Left lung (tissue), 10 donors: ENCODE data around the gene ARRB2. TPM values are rescaled to one million over a fixed set of nuclear protein-coding genes. Genes with fewer than 3 reads are reported as not detected.
A peak's percentile ranks its signal among the peaks of the same experiment; 100 is the strongest.

Experiments used
- ATAC-seq: fragments of 200-7000 bp; cut with Tn5 transposase; one replicate; pipeline ENCODE4 v1.9.1; 2020; ENCODE audit warnings: moderate library complexity
- DNase-seq, 4 donors: peaks; one replicate each; pipeline ENCODE4 v3.0.0-alpha.2; 2013 to 2020
- H3K27ac ChIP-seq, 2 donors: fragments of 200-600 bp; sonication (generic) in 1 of 2; one replicate each; pipeline versions ENCODE4 v1.5.0 to v1.8.0; 2020 to 2021
- H3K27me3 ChIP-seq, 2 donors: fragments of 200-600 bp; sonication (generic) in 1 of 2; one replicate each; pipeline versions ENCODE4 v1.5.0 to v1.8.0; 2020 to 2021
- H3K36me3 ChIP-seq, 2 donors: fragments of 200-600 bp; sonication (generic) in 1 of 2; one replicate each; pipeline versions ENCODE4 v1.5.0 to v1.8.0; 2020 to 2021
- H3K4me1 ChIP-seq, 2 donors: fragments of 200-600 bp; one replicate each; pipeline ENCODE4 v1.8.0; 2021
- H3K4me3 ChIP-seq, 2 donors: fragments of 200-600 bp; sonication (generic) in 1 of 2; one replicate each; pipeline versions ENCODE4 v1.5.0 to v1.8.0; 2020 to 2021; ENCODE audit warnings: mild to moderate bottlenecking in 1 of 2
- H3K9me3 ChIP-seq, 2 donors: fragments of 200-600 bp; sonication (generic) in 1 of 2; one replicate each; pipeline versions ENCODE4 v1.5.0 to v1.8.0; 2020 to 2021
- CTCF ChIP-seq, 2 donors: fragments of 200-600 bp; sonication (generic) in 1 of 2; IDR thresholded peaks; one replicate each; pipeline versions ENCODE4 v1.5.0 to v1.8.0; 2021; ENCODE audit warnings: antibody characterized with exemption in 2 of 2
- intact Hi-C, 2 donors: fragments of 100-400 bp; cut with DNase I; formaldehyde crosslinking; loops; one replicate each; pipeline versions ENCODE4 v1.11.2 to v1.14.2; 2022
- polyA plus RNA-seq, 6 donors: library from polyadenylated mRNA; unstranded; fragments of 120-200 nt; gene quantifications; one replicate each; pipeline ENCODE4 v1.2.1, GENCODE V29; 2013; ENCODE audit not compliant: insufficient read length in 6 of 6
- total RNA-seq, 2 donors: library from RNA; stranded (reverse); fragmentation: NEBNext Ultra II Directional; extraction: Animal tissue kit (Norgen Biotek cat#: 25700); gene quantifications; one replicate each; pipeline ENCODE4 v1.2.1, GENCODE V29; 2021
- donor health status: DM: no; HTN: yes; CAD: no.
- donor health status: DM: no; HTN: no; CAD: no.

The ARRB2 gene
- total and polyA plus RNA-seq, 8 donors = 41.3 to 240 (median 48.9) TPM

GRCh38 chr17:4751932-4752331 is 41.5 kb downstream of the ARRB2 start:
- H3K36me3 ChIP-seq = no peaks in the 10 kb centered on the region
- DNase-seq (no peak), ATAC-seq (no peak)
- no peak for TF ChIP-seq CTCF (IDR thresholded peaks at IDR 0.05)
- H3K4me1 ChIP-seq = peaks cover 0 to 36% of the 10 kb centered on the region in 2 donors
- no peak overlapping the region for H3K4me3 ChIP-seq
- H3K27me3 ChIP-seq = peaks cover 0 to 52% of the 10 kb centered on the region in 2 donors
- no peak overlapping the region for H3K27ac ChIP-seq
- intact Hi-C loops = no loop called here
- no peaks in the 10 kb centered on the region for H3K9me3 ChIP-seq

GRCh38 chr17:4753392-4753791 is 43.0 kb downstream of the ARRB2 start:
- H3K4me1 ChIP-seq = peaks cover 0 to 26% of the 10 kb centered on the region in 2 donors
- DNase-seq (no peak), ATAC-seq (no peak)
- H3K36me3 ChIP-seq = no peaks in the 10 kb centered on the region
- no peak overlapping the region for H3K4me3 ChIP-seq
- no peaks in the 10 kb centered on the region for H3K9me3 ChIP-seq
- TF ChIP-seq CTCF (IDR thresholded peaks at IDR 0.05) = no peak
- intact Hi-C loops = no loop called here
- no peak overlapping the region for H3K27ac ChIP-seq
- peaks cover 0 to 49% of the 10 kb centered on the region in 2 donors for H3K27me3 ChIP-seq

GRCh38 chr17:4759776-4760236 is 49.4 kb downstream of the ARRB2 start:
- H3K4me1 ChIP-seq = peaks cover 0 to 12% of the 10 kb centered on the region in 2 donors
- H3K9me3 ChIP-seq = no peaks in the 10 kb centered on the region
- H3K27me3 ChIP-seq = peaks cover 0 to 10% of the 10 kb centered on the region in 2 donors
- DNase-seq = no peak
- intact Hi-C loops = no loop called here
- H3K36me3 ChIP-seq = no peaks in the 10 kb centered on the region
- H3K27ac ChIP-seq = no peak overlapping the region
- ATAC-seq = peak; percentile 66
- TF ChIP-seq CTCF (IDR thresholded peaks at IDR 0.05) = no peak
- H3K4me3 ChIP-seq = no peak overlapping the region

- DNase-seq = no peak
- Histone ChIP-seq H3K4me1 (peaks cover 0 to 52% of the 10 kb centered on the region in 2 donors), H3K4me3 (no peak overlapping the region), H3K27me3 (no peaks in the 10 kb centered on the region), H3K36me3 (no peaks in the 10 kb centered on the region), H3K27ac (peak overlapping the region in 1 of 2 donors; percentile 89), H3K9me3 (no peaks in the 10 kb centered on the region)
- peak; percentile 68 for ATAC-seq
- TF ChIP-seq CTCF (IDR thresholded peaks at IDR 0.05) = no peak
- intact Hi-C loops = no loop called here
These were observed 54.2 kb downstream of the ARRB2 start for GRCh38 chr17:4764595-4764994.

GRCh38 chr17:4766201-4766600 is 55.8 kb downstream of the ARRB2 start:
- Histone ChIP-seq H3K4me3 (no peak overlapping the region), H3K9me3 (no peaks in the 10 kb centered on the region), H3K27me3 (no peaks in the 10 kb centered on the region), H3K36me3 (no peaks in the 10 kb centered on the region), H3K4me1 (peaks cover 0 to 57% of the 10 kb centered on the region in 2 donors), H3K27ac (peak overlapping the region; percentile 59 to 89)
- no peak for TF ChIP-seq CTCF (IDR thresholded peaks at IDR 0.05)
- ATAC-seq (peak; percentile 55), DNase-seq (peak in 1 of 4 donors; percentile 66)
- intact Hi-C loops = no loop called here
